HepG2 (cell line): ENCODE results near the gene ZNF628. TPM values are rescaled to one million over a fixed set of nuclear protein-coding genes. Genes with fewer than 3 reads are reported as not detected.

ENCODE experiments used
- AHDC1 ChIP-seq: sonication (generic); formaldehyde crosslinking; IDR thresholded peaks from 2 replicates; pipeline ENCODE4 v1.5.1; 2020; ENCODE audit warnings: mild to moderate bottlenecking, missing genetic modification reagents, borderline replicate concordance
- BATF2 ChIP-seq: sonication (generic); formaldehyde crosslinking; IDR thresholded peaks from 2 replicates; pipeline ENCODE4 v1.8.0; 2022; ENCODE audit warnings: mild to moderate bottlenecking, missing genetic modification reagents, moderate library complexity
- DDIT3 ChIP-seq: sonication (generic); formaldehyde crosslinking; IDR thresholded peaks from 2 replicates; pipeline ENCODE4 v1.4.0; 2020; ENCODE audit warnings: mild to moderate bottlenecking, missing genetic modification reagents
- EED ChIP-seq: sonication (generic); formaldehyde crosslinking; IDR thresholded peaks from 2 replicates; pipeline ENCODE4 v1.5.0; 2020; ENCODE audit warnings: mild to moderate bottlenecking, missing genetic modification reagents
- HCFC1 ChIP-seq: fragments of 150-350 bp; IDR thresholded peaks from 2 replicates; pipeline ENCODE4 v1.6.1; 2014; ENCODE audit warnings: low read depth, low read length
- HHEX ChIP-seq: IDR thresholded peaks from 2 replicates; pipeline ENCODE4 v1.6.1; 2016; ENCODE audit warnings: control low read depth
- KIAA2018 ChIP-seq: sonication (generic); formaldehyde crosslinking; IDR thresholded peaks from 2 replicates; pipeline ENCODE4 v1.5.0; 2020; ENCODE audit warnings: mild to moderate bottlenecking, missing genetic modification reagents, borderline replicate concordance
- KLF13 ChIP-seq: sonication (generic); formaldehyde crosslinking; IDR thresholded peaks from 2 replicates; pipeline ENCODE4 v1.4.0; 2020; ENCODE audit warnings: mild to moderate bottlenecking, missing genetic modification reagents
- KLF6 ChIP-seq: IDR thresholded peaks from 2 replicates; pipeline ENCODE4 v1.8.0; 2016; ENCODE audit warnings: missing biosample characterization, missing genetic modification reagents
- LCORL ChIP-seq, 2 experiments: fragments of 450-650 bp in 1 of 2; sonication (generic) in 1 of 2; formaldehyde crosslinking in 1 of 2; IDR thresholded peaks; 2 replicates each; pipeline versions ENCODE4 v1.5.0 to v1.6.1; 2017 to 2020; ENCODE audit warnings: antibody characterized with exemption in 1 of 2, missing genetic modification reagents in 1 of 2
- SIN3A ChIP-seq: IDR thresholded peaks from 2 replicates; pipeline ENCODE4 v1.6.1; 2011; ENCODE audit warnings: low read depth, mild to moderate bottlenecking, control low read depth, low read length, borderline replicate concordance
- ZNF12 ChIP-seq: sonication (generic); formaldehyde crosslinking; IDR thresholded peaks from 2 replicates; pipeline ENCODE4 v1.5.0; 2020; ENCODE audit warnings: missing genetic modification reagents
- ZNF253 ChIP-seq: sonication (generic); formaldehyde crosslinking; IDR thresholded peaks from 2 replicates; pipeline ENCODE4 v1.8.0; 2022; ENCODE audit warnings: mild to moderate bottlenecking, missing genetic modification reagents, borderline replicate concordance
- polyA plus RNA-seq, 8 experiments: library from polyadenylated mRNA; depleted of rRNA in 3 of 8; stranded (reverse) in 7 of 8; unstranded in 1 of 8; fragments of >200 nt; fragmentation: Illumina TruSeq in 4 of 8; extraction: Trizol in 4 of 8; gene quantifications; 2 replicates each; pipeline versions ENCODE4 v1.2.1 to v1.2.3, GENCODE V29; 2011 to 2016; ENCODE audit warnings: low read depth in 4 of 8, missing spikeins in 1 of 8, mixed read lengths in 1 of 8; ENCODE audit not compliant: insufficient read depth in 1 of 8
- total RNA-seq, 5 experiments: library from RNA; depleted of rRNA; stranded (reverse); fragments of >200 nt; fragmentation: Illumina TruSeq; extraction: Trizol; gene quantifications; 2 replicates each; pipeline ENCODE4 v1.2.3, GENCODE V29; 2016; ENCODE audit warnings: low read depth in 1 of 5

The ZNF628 gene
- total and polyA plus RNA-seq, 2 of the 13 experiments (the other 11 are each of a cell fraction or from before 2014, with no cell fraction given): 0.54 to 1.2 TPM

GRCh38 chr19:55476100-55476775, at the start of gene ZNF628 (continued):
- TF ChIP-seq KIAA2018 (no peak; the same call in 1 of the 2 replicates), LCORL (IDR thresholded peaks at IDR 0.05) (no peak), LCORL (CRISPR knock-in tag; IDR thresholded peaks at IDR 0.05) (peak; percentile 82), BATF2 (no peak), KLF13 (CRISPR knock-in tag) (peak; percentile 59; the same call in 1 of the 2 replicates), DDIT3 (no peak), ZNF12 (peak; percentile 68; the same call in 1 of the 2 replicates), HHEX (CRISPR knock-in tag) (no peak), KLF6 (CRISPR knock-in tag) (peak; percentile 83; the same call in 1 of the 2 replicates), AHDC1 (CRISPR knock-in tag) (no peak), ZNF253 (CRISPR knock-in tag) (0 out of 2 replicates have a peak, but pooled peaks have one; percentile 73), EED (CRISPR knock-in tag) (peak; percentile 77; the same call in 1 of the 2 replicates), SIN3A (no peak), HCFC1 (peak; percentile 92)
